Loucy (cell line): Measurements from ENCODE around the gene PRMT1.

Experiments
- H2AFZ ChIP-seq: fragments of 200-600 bp; sonication (generic); 2 replicates; pipeline ENCODE4 v1.6.0; 2016; ENCODE audit warnings: antibody characterized with exemption, mild to moderate bottlenecking, low read length, moderate library complexity
- H3F3A ChIP-seq: fragments of 200-600 bp; 2 replicates; pipeline ENCODE4 v1.6.0; 2016; ENCODE audit warnings: antibody characterized with exemption, low read depth, mild to moderate bottlenecking
- H3K27me3 ChIP-seq: fragments of 200-600 bp; sonication (generic); 2 replicates; pipeline ENCODE4 v1.6.1; 2014; ENCODE audit warnings: low read length, mild to moderate bottlenecking; ENCODE audit not compliant: insufficient read depth, poor library complexity, severe bottlenecking
- H3K36me3 ChIP-seq: fragments of 200-600 bp; sonication (generic); 2 replicates; pipeline ENCODE4 v1.6.1; 2016; ENCODE audit warnings: low read length; ENCODE audit not compliant: insufficient read depth
- H3K4me1 ChIP-seq: fragments of 200-600 bp; sonication (generic); 2 replicates; pipeline ENCODE4 v1.5.1; 2014; ENCODE audit warnings: low read length, mild to moderate bottlenecking; ENCODE audit not compliant: insufficient read depth, poor library complexity, severe bottlenecking
- H3K4me2 ChIP-seq: fragments of 200-600 bp; sonication (generic); 2 replicates; pipeline ENCODE4 v1.6.0; 2014; ENCODE audit warnings: antibody characterized with exemption, low read length, low read depth, mild to moderate bottlenecking; ENCODE audit not compliant: poor library complexity, severe bottlenecking
- H3K4me3 ChIP-seq: fragments of 200-600 bp; sonication (generic); 2 replicates; pipeline ENCODE4 v1.5.1; 2014; ENCODE audit warnings: low read length, mild to moderate bottlenecking, mixed read lengths; ENCODE audit not compliant: poor library complexity, severe bottlenecking
- H3K79me2 ChIP-seq: fragments of 200-600 bp; sonication (generic); 2 replicates; pipeline ENCODE4 v1.6.1; 2014; ENCODE audit warnings: low read length; ENCODE audit not compliant: insufficient read depth
- H3K9ac ChIP-seq: fragments of 200-600 bp; sonication (generic); 2 replicates; pipeline ENCODE4 v1.6.0; 2014; ENCODE audit warnings: mild to moderate bottlenecking, low read depth, low read length, moderate library complexity; ENCODE audit not compliant: poor library complexity, severe bottlenecking
- H3K9me2 ChIP-seq: fragments of 200-600 bp; sonication (generic); replicated peaks from 2 replicates; pipeline ENCODE4 v1.6.1; 2016; ENCODE audit warnings: low read depth, low read length, mixed read lengths
- H3K9me3 ChIP-seq: fragments of 200-600 bp; sonication (generic); 2 replicates; pipeline ENCODE4 v1.6.1; 2014; ENCODE audit warnings: mild to moderate bottlenecking, antibody characterized with exemption, low read length, low read depth; ENCODE audit not compliant: insufficient read depth
- H4K20me1 ChIP-seq: fragments of 200-600 bp; sonication (generic); 2 replicates; pipeline ENCODE4 v1.6.0; 2014; ENCODE audit warnings: antibody characterized with exemption, low read length, mild to moderate bottlenecking; ENCODE audit not compliant: insufficient read depth, poor library complexity, severe bottlenecking
- EZH2phosphoT487 ChIP-seq: fragments of 200-600 bp; IDR thresholded peaks from 2 replicates; pipeline ENCODE4 v1.6.1; 2018; ENCODE audit warnings: antibody characterized with exemption, mild to moderate bottlenecking, moderate library complexity, borderline replicate concordance
- TF ChIP-seq, protein P1 (sequence below): fragments of 200-600 bp; sonication (generic); conservative IDR thresholded peaks from 2 replicates; pipeline ENCODE4 v1.5.1; 2014; ENCODE audit warnings: mild to moderate bottlenecking, antibody characterized with exemption, low read length

PRMT1 gene

DNA sequence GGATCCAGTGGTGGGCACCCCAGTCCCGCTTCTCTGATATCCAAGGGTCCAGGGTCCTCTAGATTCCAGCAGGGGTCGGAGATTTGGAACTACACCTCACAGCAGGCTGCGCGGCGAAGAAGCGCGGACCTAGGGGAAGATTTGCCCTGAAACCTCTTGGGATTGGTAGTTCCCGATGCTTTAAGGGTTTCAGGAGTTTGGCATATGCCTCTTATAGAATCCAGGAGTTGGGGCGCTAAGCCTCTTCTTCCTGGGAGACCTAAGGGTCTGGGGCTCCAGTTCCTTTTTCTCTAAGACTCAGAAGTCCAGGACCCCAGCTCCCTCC, 11.0 kb upstream of the PRMT1 start:
- H3K79me2 ChIP-seq = peaks cover 42% of the 10 kb centered on the region

DNA sequence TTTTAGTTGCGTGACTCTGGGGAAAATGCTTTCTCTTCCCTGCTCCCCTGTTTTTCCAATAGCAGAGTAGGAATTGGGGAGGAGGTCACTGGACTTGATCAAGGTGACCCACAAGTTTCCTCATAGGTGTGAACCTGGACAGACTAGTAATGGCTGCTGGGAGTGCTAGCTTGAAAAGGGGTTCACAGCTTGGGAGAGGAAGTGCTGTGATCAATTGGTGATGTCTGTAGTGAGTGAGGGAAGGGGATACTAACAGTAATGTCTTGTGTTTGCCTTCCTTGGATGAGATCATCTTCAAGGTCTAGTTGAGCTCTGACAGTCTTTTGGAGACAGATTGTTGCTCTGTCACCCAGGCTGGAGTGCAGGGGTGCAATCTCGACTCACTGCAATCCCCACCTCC, 9.6 kb upstream of the PRMT1 start:
- H3K36me3 ChIP-seq = peaks cover 5% of the 10 kb centered on the region; the same call in 1 of the 2 replicates
- H3K4me2 ChIP-seq = peak overlapping the region; percentile 93
- H3K4me1 ChIP-seq = peaks cover 21% of the 10 kb centered on the region
- H3K27me3 ChIP-seq = no peaks in the 10 kb centered on the region
- TF ChIP-seq, protein P1, sequence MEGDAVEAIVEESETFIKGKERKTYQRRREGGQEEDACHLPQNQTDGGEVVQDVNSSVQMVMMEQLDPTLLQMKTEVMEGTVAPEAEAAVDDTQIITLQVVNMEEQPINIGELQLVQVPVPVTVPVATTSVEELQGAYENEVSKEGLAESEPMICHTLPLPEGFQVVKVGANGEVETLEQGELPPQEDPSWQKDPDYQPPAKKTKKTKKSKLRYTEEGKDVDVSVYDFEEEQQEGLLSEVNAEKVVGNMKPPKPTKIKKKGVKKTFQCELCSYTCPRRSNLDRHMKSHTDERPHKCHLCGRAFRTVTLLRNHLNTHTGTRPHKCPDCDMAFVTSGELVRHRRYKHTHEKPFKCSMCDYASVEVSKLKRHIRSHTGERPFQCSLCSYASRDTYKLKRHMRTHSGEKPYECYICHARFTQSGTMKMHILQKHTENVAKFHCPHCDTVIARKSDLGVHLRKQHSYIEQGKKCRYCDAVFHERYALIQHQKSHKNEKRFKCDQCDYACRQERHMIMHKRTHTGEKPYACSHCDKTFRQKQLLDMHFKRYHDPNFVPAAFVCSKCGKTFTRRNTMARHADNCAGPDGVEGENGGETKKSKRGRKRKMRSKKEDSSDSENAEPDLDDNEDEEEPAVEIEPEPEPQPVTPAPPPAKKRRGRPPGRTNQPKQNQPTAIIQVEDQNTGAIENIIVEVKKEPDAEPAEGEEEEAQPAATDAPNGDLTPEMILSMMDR = no peak
- TF ChIP-seq EZH2phosphoT487 = no peak
- peak overlapping the region; percentile 91 for H3K9ac ChIP-seq
- H4K20me1 ChIP-seq = peaks cover 17% of the 10 kb centered on the region
- no peaks in the 10 kb centered on the region for H3F3A ChIP-seq
- H3K4me3 ChIP-seq = peak overlapping the region; percentile 97
- no peaks in the 10 kb centered on the region for H3K9me2 ChIP-seq
- H2AFZ ChIP-seq = no peak overlapping the region
- no peaks in the 10 kb centered on the region for H3K9me3 ChIP-seq
- peaks cover 42% of the 10 kb centered on the region for H3K79me2 ChIP-seq

More for the DNA sequence above, 11.0 kb upstream of the PRMT1 start:
- H3K36me3 ChIP-seq = peaks cover 19% of the 10 kb centered on the region; the same call in 1 of the 2 replicates
- H3F3A ChIP-seq = no peaks in the 10 kb centered on the region
- peaks cover 17% of the 10 kb centered on the region for H4K20me1 ChIP-seq
- peaks cover 21% of the 10 kb centered on the region for H3K4me1 ChIP-seq
- no peaks in the 10 kb centered on the region for H3K9me3 ChIP-seq
- H3K9ac ChIP-seq = peak overlapping the region; percentile 91
- peak overlapping the region; percentile 81 for H2AFZ ChIP-seq
- peak overlapping the region; percentile 97 for H3K4me3 ChIP-seq
- H3K27me3 ChIP-seq = no peaks in the 10 kb centered on the region
- no peak for TF ChIP-seq EZH2phosphoT487
- TF ChIP-seq, protein P1 = peak; percentile 23
- H3K4me2 ChIP-seq = peak overlapping the region; percentile 93
- no peaks in the 10 kb centered on the region for H3K9me2 ChIP-seq

DNA sequence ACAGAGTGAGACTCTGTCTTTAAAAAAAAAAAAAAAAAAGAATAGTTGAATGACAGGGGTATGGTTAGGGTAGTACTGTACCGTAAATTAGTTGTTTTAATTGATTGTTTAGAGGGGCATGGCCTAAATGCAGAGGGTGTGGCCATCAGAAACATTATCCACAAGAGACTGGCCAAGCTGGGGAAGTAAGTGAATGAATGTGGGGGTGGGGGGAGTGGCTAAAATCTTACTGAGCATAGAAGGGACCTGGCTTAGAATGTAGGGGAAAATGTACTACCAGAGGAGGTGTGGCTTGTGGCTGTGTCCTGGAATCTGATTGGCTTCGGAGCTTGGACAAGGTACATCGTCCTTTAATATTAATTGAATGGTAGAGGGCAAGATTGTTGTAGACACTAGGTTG, 7.6 kb upstream of the PRMT1 start:
- Histone ChIP-seq H3K4me2 (no peak overlapping the region), H3K27me3 (no peaks in the 10 kb centered on the region), H3K79me2 (peaks cover 23% of the 10 kb centered on the region), H3K9me3 (no peaks in the 10 kb centered on the region), H4K20me1 (peaks cover 6% of the 10 kb centered on the region), H3K4me1 (peaks cover 16% of the 10 kb centered on the region), H3K9ac (no peak overlapping the region), H3K9me2 (no peaks in the 10 kb centered on the region), H3K4me3 (no peak overlapping the region), H2AFZ (no peak overlapping the region), H3K36me3 (no peaks in the 10 kb centered on the region; the same call in 1 of the 2 replicates), H3F3A (no peaks in the 10 kb centered on the region)
- TF ChIP-seq, protein P1 = no peak
